ENCODE data around the gene SLC35E4.

SLC35E4 gene

DNA sequence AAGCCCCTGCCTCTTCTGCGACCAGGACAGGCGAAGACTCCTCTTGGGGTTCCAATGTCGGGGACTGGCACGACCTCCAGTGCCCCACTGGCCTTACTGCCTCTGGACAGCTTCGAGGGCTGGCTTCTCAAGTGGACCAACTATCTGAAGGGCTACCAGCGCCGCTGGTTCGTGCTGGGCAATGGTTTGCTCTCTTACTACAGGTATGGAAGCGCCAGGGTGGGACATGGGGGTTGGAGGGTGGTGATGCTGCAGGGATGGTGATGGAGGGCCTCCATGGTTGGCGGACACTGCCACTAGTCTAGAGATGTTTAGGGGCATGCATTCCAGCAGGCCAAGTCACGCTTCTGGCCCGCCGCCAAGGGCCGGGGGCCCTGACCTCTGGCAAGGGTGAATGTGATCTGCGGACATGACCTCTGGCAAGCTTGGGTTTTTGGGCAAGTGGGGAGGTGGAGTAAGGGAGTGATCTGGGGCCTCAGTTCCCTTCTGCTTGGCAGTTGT lies 59.8 kb downstream of the SLC35E4 start:
- in situ Hi-C loops (cut with HindIII; ENCODE audit: low pct_ligation_motif_present, low sequenced_read_pairs) = no loop called here
- TF ChIP-seq, protein P1, sequence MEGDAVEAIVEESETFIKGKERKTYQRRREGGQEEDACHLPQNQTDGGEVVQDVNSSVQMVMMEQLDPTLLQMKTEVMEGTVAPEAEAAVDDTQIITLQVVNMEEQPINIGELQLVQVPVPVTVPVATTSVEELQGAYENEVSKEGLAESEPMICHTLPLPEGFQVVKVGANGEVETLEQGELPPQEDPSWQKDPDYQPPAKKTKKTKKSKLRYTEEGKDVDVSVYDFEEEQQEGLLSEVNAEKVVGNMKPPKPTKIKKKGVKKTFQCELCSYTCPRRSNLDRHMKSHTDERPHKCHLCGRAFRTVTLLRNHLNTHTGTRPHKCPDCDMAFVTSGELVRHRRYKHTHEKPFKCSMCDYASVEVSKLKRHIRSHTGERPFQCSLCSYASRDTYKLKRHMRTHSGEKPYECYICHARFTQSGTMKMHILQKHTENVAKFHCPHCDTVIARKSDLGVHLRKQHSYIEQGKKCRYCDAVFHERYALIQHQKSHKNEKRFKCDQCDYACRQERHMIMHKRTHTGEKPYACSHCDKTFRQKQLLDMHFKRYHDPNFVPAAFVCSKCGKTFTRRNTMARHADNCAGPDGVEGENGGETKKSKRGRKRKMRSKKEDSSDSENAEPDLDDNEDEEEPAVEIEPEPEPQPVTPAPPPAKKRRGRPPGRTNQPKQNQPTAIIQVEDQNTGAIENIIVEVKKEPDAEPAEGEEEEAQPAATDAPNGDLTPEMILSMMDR (IDR thresholded peaks at IDR 0.05; ENCODE audit: low read depth, low read length, missing control alignments) = no peak
- no peaks in the 10 kb centered on the region for H3K27me3 ChIP-seq (replicated peaks)
- peak overlapping the region; percentile 58 for H3K4me3 ChIP-seq (ENCODE audit: low read depth, low read length)
- DNase-seq = no peak
- no peaks in the 10 kb centered on the region for H3K36me3 ChIP-seq (replicated peaks)
- no peak overlapping the region for H3K27ac ChIP-seq

DNA sequence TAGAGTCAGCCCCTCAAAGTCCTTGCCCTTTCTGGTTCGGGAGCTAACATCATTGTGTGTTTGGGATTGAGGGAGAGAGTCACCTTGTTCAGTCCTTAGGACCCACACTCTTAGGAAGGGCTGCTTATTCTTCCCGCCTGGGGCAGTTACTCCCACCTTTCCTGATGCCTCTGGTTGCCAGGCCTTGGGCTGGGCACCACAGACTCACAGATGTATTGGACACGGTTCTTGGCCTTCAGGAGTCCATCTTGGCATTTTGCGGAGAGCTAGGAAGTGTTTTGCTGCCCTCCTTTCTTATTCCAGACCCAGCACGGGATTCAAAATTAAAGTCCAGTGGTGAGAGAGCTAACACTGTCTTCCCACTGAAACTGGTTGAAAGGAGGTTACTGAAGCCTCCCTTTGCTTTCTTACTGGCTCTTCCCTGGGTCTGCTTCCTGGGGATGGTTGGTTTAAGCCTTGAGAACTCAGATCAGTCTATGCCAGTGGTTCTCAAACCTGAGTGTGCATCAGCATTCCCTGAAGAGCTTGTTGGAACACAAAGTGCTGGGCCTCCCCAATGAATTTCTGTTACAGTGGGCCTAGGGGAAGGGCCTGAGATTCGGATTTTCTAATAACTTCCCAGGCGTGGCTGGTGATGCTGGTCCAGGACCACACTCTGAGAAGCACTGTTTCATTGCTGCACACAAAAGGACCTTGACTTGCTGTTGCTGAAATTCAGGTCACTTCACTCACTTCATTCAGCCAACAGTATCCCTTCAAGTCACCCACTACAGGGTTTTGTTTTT lies 60.5 kb downstream of the SLC35E4 start:
- DNase-seq = no peak
- Histone ChIP-seq H3K4me3 (ENCODE audit: low read depth, low read length) (no peak overlapping the region), H3K36me3 (replicated peaks) (no peaks in the 10 kb centered on the region), H3K27ac (no peak overlapping the region), H3K27me3 (replicated peaks) (no peaks in the 10 kb centered on the region)
- TF ChIP-seq, protein P1 (IDR thresholded peaks at IDR 0.05; ENCODE audit: low read depth, low read length, missing control alignments) = no peak
- in situ Hi-C loops (cut with HindIII; ENCODE audit: low pct_ligation_motif_present, low sequenced_read_pairs) = no loop called here
